ENCODE results near the gene TAPT1. TPM values are rescaled to one million over a fixed set of nuclear protein-coding genes. Genes with fewer than 3 reads are reported as not detected.

Gene TAPT1, protein sequence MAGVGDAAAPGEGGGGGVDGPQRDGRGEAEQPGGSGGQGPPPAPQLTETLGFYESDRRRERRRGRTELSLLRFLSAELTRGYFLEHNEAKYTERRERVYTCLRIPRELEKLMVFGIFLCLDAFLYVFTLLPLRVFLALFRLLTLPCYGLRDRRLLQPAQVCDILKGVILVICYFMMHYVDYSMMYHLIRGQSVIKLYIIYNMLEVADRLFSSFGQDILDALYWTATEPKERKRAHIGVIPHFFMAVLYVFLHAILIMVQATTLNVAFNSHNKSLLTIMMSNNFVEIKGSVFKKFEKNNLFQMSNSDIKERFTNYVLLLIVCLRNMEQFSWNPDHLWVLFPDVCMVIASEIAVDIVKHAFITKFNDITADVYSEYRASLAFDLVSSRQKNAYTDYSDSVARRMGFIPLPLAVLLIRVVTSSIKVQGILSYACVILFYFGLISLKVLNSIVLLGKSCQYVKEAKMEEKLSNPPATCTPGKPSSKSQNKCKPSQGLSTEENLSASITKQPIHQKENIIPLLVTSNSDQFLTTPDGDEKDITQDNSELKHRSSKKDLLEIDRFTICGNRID
- polyA plus RNA-seq (2012; ENCODE audit: insufficient read length, low read depth): 6.7 TPM

DNA sequence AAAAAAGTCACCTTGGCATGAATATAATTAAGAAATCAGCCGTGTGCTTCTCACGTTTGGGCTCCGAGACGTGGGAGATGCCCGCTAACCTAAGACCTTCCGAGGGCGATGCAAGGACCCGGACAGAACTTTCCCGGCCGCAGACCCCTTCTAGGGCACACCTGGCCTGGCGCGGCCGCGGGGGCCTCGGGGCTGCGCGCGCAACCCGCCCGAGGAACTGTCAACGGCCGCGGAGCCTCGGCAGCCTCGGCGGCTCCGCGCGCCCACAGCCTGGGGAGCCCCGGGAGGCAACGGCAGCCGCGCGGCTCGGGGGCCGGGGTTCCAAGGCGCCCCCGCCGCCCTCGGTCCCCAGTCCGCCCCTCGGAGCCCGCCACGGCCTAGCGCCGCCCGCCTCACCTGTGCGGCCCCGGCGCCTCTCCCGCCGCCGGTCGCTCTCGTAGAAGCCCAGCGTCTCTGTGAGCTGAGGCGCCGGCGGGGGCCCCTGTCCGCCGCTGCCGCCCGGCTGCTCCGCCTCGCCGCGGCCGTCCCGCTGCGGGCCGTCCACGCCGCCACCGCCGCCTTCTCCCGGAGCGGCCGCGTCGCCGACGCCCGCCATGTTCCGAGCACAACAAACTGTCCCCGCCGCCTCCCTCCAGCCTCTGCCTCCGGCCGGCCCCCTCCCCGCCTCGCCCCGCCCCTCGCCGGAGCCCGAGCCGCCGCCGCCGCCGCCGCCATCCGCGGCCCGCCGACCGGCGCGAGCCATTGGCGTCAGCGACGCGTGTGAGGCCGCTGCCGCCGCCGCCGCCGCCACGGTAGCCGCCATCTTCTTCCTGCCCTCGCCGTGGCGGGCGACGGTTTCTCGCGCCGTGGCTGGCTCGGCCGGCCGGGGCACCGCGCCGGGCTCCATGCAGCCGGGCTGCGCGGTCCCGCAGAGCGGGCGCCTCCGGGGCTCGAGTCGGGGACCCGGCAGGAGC lies at the start of gene TAPT1:
TAPT1 (minus strand) TSS at position 609 of the 953 bp plus-strand sequence; CDS start at position 595, 14 bp downstream.
- TF ChIP-seq, protein P1, sequence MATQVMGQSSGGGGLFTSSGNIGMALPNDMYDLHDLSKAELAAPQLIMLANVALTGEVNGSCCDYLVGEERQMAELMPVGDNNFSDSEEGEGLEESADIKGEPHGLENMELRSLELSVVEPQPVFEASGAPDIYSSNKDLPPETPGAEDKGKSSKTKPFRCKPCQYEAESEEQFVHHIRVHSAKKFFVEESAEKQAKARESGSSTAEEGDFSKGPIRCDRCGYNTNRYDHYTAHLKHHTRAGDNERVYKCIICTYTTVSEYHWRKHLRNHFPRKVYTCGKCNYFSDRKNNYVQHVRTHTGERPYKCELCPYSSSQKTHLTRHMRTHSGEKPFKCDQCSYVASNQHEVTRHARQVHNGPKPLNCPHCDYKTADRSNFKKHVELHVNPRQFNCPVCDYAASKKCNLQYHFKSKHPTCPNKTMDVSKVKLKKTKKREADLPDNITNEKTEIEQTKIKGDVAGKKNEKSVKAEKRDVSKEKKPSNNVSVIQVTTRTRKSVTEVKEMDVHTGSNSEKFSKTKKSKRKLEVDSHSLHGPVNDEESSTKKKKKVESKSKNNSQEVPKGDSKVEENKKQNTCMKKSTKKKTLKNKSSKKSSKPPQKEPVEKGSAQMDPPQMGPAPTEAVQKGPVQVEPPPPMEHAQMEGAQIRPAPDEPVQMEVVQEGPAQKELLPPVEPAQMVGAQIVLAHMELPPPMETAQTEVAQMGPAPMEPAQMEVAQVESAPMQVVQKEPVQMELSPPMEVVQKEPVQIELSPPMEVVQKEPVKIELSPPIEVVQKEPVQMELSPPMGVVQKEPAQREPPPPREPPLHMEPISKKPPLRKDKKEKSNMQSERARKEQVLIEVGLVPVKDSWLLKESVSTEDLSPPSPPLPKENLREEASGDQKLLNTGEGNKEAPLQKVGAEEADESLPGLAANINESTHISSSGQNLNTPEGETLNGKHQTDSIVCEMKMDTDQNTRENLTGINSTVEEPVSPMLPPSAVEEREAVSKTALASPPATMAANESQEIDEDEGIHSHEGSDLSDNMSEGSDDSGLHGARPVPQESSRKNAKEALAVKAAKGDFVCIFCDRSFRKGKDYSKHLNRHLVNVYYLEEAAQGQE (IDR thresholded peaks at IDR 0.05; ENCODE audit: insufficient read depth in 1 of 2, low read depth in 2 of 2, low read length in 2 of 2): no peak
- no peak for TF ChIP-seq SIN3A (IDR thresholded peaks at IDR 0.05; ENCODE audit: borderline replicate concordance, insufficient read depth, low read length)
- TF ChIP-seq POLR2AphosphoS5 (IDR thresholded peaks at IDR 0.05; ENCODE audit: low read depth, low read length): no peak
- TF ChIP-seq TAF1 (IDR thresholded peaks at IDR 0.05; ENCODE audit: borderline replicate concordance, insufficient read depth, low read length): no peak
- no peak for TF ChIP-seq FOXP2 (optimal IDR thresholded peaks at IDR 0.05; ENCODE audit: borderline replicate concordance, extremely low read depth, extremely low read length, insufficient read depth)

DNA sequence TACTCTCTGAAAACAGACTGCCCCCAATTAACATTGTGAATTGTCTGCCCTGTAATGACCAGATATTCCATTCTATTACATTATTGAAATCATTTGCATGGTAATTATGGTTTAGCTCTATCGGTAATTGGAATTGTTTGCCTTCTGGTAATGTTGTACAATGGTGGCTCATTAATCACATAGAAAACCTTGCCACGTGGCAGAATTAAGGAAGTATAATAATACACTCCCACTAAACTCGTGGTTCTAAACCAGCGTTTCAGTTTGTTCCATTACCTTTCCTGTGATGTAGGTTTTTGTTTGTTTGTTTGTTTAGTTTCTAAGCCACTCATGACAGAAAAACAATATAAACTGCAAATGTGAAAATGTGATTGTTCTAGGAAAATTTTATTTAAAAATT lies 45.1 kb upstream of the TAPT1 start:
- no peak for TF ChIP-seq FOXP2 (optimal IDR thresholded peaks at IDR 0.05; ENCODE audit: borderline replicate concordance, extremely low read depth, extremely low read length, insufficient read depth)
- TF ChIP-seq, protein P1 (IDR thresholded peaks at IDR 0.05; ENCODE audit: insufficient read depth in 1 of 2, low read depth in 2 of 2, low read length in 2 of 2): no peak
- no peak for TF ChIP-seq POLR2AphosphoS5 (IDR thresholded peaks at IDR 0.05; ENCODE audit: low read depth, low read length)
- TF ChIP-seq TAF1 (IDR thresholded peaks at IDR 0.05; ENCODE audit: borderline replicate concordance, insufficient read depth, low read length): no peak
- TF ChIP-seq SIN3A (IDR thresholded peaks at IDR 0.05; ENCODE audit: borderline replicate concordance, insufficient read depth, low read length): no peak

DNA sequence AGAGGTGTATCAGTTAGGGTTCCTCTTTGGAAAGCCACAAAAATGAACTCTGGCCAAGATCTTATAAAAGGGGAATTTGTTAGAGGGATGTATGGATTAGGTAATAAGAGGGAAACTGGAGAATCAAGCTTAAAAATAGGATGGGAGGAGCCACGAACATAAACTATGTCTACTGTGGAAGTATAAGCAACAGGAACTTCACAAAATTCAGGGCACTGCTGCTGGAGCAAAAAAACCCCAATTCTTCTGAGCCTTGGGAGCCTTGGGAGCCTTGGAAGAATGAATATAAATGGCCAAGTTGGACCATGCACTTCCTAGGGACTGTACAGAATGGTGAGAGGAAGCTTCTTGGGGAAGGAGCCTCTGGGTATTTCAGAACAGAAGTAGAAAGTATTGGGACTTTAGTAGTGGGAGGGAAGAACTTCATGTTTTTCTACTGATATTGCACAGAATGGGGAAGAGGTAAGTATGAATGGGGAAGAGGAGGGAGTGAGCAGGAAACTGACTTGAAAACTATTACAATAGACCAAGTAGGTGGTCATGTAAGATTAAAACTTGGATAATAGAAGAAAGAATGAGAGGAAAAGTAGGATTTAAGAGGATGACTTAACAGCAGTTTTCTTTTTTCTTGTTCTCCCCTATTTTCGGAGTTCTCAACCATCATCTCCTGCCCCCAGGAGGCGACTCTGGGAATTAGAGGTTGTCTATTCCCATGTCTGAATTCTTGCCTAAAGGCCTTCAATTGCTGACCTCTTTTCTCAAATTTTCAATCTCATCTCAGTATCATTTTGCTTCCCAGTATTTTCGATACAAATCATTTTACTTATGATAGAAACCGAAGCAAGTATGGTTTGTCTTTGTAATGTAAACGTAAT lies 44.4 kb upstream of the TAPT1 start:
- TF ChIP-seq TAF1 (IDR thresholded peaks at IDR 0.05; ENCODE audit: borderline replicate concordance, insufficient read depth, low read length) (no peak), POLR2AphosphoS5 (IDR thresholded peaks at IDR 0.05; ENCODE audit: low read depth, low read length) (no peak), SIN3A (IDR thresholded peaks at IDR 0.05; ENCODE audit: borderline replicate concordance, insufficient read depth, low read length) (no peak), FOXP2 (optimal IDR thresholded peaks at IDR 0.05; ENCODE audit: borderline replicate concordance, extremely low read depth, extremely low read length, insufficient read depth) (no peak)
- TF ChIP-seq, protein P1 (IDR thresholded peaks at IDR 0.05; ENCODE audit: insufficient read depth in 1 of 2, low read depth in 2 of 2, low read length in 2 of 2): no peak

DNA sequence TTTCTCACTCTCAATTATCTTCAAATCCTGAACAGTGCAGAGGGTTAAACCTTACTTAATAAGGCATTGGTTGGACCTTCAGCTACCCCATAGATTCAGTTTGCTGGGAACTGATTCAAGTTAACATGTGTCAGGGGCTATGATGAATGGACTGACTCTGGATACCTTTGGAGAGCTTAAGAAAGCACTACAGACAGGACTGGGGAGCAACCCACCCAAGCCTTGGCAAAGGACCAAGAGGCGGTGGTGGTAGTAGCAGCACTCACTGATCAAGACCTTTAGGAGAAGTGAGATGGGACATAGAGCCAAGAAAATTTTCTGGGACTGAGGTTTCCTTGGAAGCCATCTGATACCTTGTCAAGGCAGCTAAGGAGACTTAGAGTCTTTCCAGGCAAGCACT lies 43.0 kb upstream of the TAPT1 start:
- TF ChIP-seq FOXP2 (optimal IDR thresholded peaks at IDR 0.05; ENCODE audit: borderline replicate concordance, extremely low read depth, extremely low read length, insufficient read depth) (no peak), SIN3A (IDR thresholded peaks at IDR 0.05; ENCODE audit: borderline replicate concordance, insufficient read depth, low read length) (no peak), POLR2AphosphoS5 (IDR thresholded peaks at IDR 0.05; ENCODE audit: low read depth, low read length) (no peak), TAF1 (IDR thresholded peaks at IDR 0.05; ENCODE audit: borderline replicate concordance, insufficient read depth, low read length) (no peak)
- TF ChIP-seq, protein P1 (IDR thresholded peaks at IDR 0.05; ENCODE audit: insufficient read depth in 1 of 2, low read depth in 2 of 2, low read length in 2 of 2): no peak

Data from PFSK-1 (cell line).